DMS79 treated with DMSO at 0.1 percent for 48 hours (cell line): ENCODE data around the gene PSMB4.
"Not testable (repeated sequence)": the region's sequence is repeated elsewhere in the genome, so short reads cannot be mapped to it uniquely, and the experiment has no call there.

Experiments used
- DNase-seq: peaks from one replicate; lab custom pipeline; 2025; lab: John Stamatoyannopoulos, UW

The PSMB4 gene

GRCh38 chr1:151399324-151400171 is at the start of gene PSMB4:
Gene PSMB4, plus strand, starts transcription at chr1:151399573. Its CDS starts 15 bp downstream, at chr1:151399588.
- peak; percentile 93 for DNase-seq

GRCh38 chr1:151350323-151350722 is 49.0 kb upstream of the PSMB4 start:
- DNase-seq, result not testable (repeated sequence)

GRCh38 chr1:151352021-151352718 is 47.2 kb upstream of the PSMB4 start:
- no peak for DNase-seq

- DNase-seq, result no peak
These were observed 42.7 kb upstream of the PSMB4 start for GRCh38 chr1:151356696-151357095.

- DNase-seq, result no peak
These were observed 37.5 kb upstream of the PSMB4 start for GRCh38 chr1:151361883-151362282.

- no peak for DNase-seq
These were observed 36.8 kb upstream of the PSMB4 start for GRCh38 chr1:151362308-151363155.

GRCh38 chr1:151364996-151365395 is 34.4 kb upstream of the PSMB4 start:
- DNase-seq, result no peak

- no peak for DNase-seq
These were observed 31.5 kb upstream of the PSMB4 start for GRCh38 chr1:151367658-151368392.

- peak; percentile 83 for DNase-seq
These were observed 30.7 kb upstream of the PSMB4 start for GRCh38 chr1:151368393-151369301.

GRCh38 chr1:151369302-151369610 is 30.1 kb upstream of the PSMB4 start:
- no peak for DNase-seq

- DNase-seq, result no peak
These were observed 29.7 kb upstream of the PSMB4 start for GRCh38 chr1:151369621-151370048.

GRCh38 chr1:151370211-151370911 is 29.0 kb upstream of the PSMB4 start:
- DNase-seq, result peak; percentile 15

GRCh38 chr1:151371370-151372057 is 27.9 kb upstream of the PSMB4 start:
- peak; percentile 78 for DNase-seq

GRCh38 chr1:151372058-151372934 is 27.1 kb upstream of the PSMB4 start, which contains the start of gene SELENBP1:
Gene SELENBP1, minus strand, starts transcription at chr1:151372705. Its CDS starts 64 bp downstream, at chr1:151372641.
- DNase-seq, result peak; percentile 92

GRCh38 chr1:151373196-151373595 is 26.2 kb upstream of the PSMB4 start:
- DNase-seq, result no peak

GRCh38 chr1:151377150-151377884 is 22.1 kb upstream of the PSMB4 start:
- peak; percentile 99 for DNase-seq

GRCh38 chr1:151384584-151384983 is 14.8 kb upstream of the PSMB4 start:
- DNase-seq, result no peak

- no peak for DNase-seq
These were observed 13.4 kb upstream of the PSMB4 start for GRCh38 chr1:151386002-151386401.
